IMR-90 (cell line): ENCODE measurements around the gene ENOX1. TPM values are rescaled to one million over a fixed set of nuclear protein-coding genes. Genes with fewer than 3 reads are reported as not detected.

Experiments used
- ATAC-seq: fragments of 200-7000 bp; cut with Tn5 transposase; 2 replicates; pipeline ENCODE4 v1.9.1; 2020; ENCODE audit warnings: low read depth, mild to moderate bottlenecking, moderate library complexity
- BruUV-seq: library from RNA; stranded (reverse); fragments of 400-500 nt; replicated peaks from 2 replicates; lab custom pipeline; 2021; lab: Mats Ljungman, UMichigan
- CTCF ChIA-PET: fragments of 300-600 bp; formaldehyde crosslinking; extraction: SDS; loops from one replicate; lab custom pipeline; 2021; ENCODE audit warnings: antibody characterized with exemption; lab: Yijun Ruan, JAX
- POLR2A ChIA-PET: fragments of 300-600 bp; sonication (Branson Sonifier 250); formaldehyde crosslinking; loops from one replicate; lab custom pipeline; 2022; ENCODE audit warnings: antibody characterized with exemption; ENCODE audit not compliant: unreplicated experiment; lab: Charles Lee
- DNase-seq: peaks from one replicate; pipeline ENCODE4 v3.0.0; 2013
- H2AFZ ChIP-seq: replicated peaks from 2 replicates; pipeline ENCODE3; 2013; ENCODE audit warnings: low read length, mild to moderate bottlenecking; ENCODE audit not compliant: poor library complexity
- H2AK5ac ChIP-seq: 2 replicates; pipeline ENCODE4 v1.6.1; 2013; ENCODE audit warnings: low read depth, low read length, inconsistent platforms
- H2AK9ac ChIP-seq: replicated peaks from 2 replicates; pipeline ENCODE3; 2013; ENCODE audit warnings: mild to moderate bottlenecking, low read depth, low read length, moderate library complexity; ENCODE audit not compliant: poor library complexity
- H2BK120ac ChIP-seq: 2 replicates; pipeline ENCODE4 v1.6.1; 2013; ENCODE audit warnings: low read depth, low read length, inconsistent platforms
- H2BK15ac ChIP-seq: 3 replicates; pipeline ENCODE4 v1.6.1; 2013; ENCODE audit warnings: low read depth, low read length, inconsistent platforms
- H2BK20ac ChIP-seq: 2 replicates; pipeline ENCODE4 v1.6.1; 2013; ENCODE audit warnings: low read depth, mild to moderate bottlenecking, inconsistent platforms, low read length, moderate library complexity
- H2BK5ac ChIP-seq: 2 replicates; pipeline ENCODE4 v1.6.1; 2013; ENCODE audit warnings: mild to moderate bottlenecking, low read depth, low read length, inconsistent platforms; ENCODE audit not compliant: poor library complexity, severe bottlenecking
- H3K14ac ChIP-seq: replicated peaks from 2 replicates; pipeline ENCODE4 v1.6.1; 2013; ENCODE audit warnings: low read depth, low read length, inconsistent platforms
- H3K18ac ChIP-seq: 2 replicates; pipeline ENCODE4 v1.6.1; 2013; ENCODE audit warnings: low read depth, low read length, control low read depth
- H3K23ac ChIP-seq: 2 replicates; pipeline ENCODE4 v1.6.1; 2013; ENCODE audit warnings: low read depth, low read length, inconsistent platforms
- H3K27ac ChIP-seq: 2 replicates; pipeline ENCODE4 v1.5.1; 2013; ENCODE audit warnings: mild to moderate bottlenecking, control low read depth, low read length; ENCODE audit not compliant: insufficient read depth
- H3K27me3 ChIP-seq: 2 replicates; pipeline ENCODE4 v1.6.1; 2013; ENCODE audit warnings: low read length; ENCODE audit not compliant: control insufficient read depth, insufficient read depth
- H3K36me3 ChIP-seq: 2 replicates; pipeline ENCODE4 v1.6.1; 2013; ENCODE audit warnings: low read length, mixed read lengths; ENCODE audit not compliant: control insufficient read depth, insufficient read depth
- H3K4ac ChIP-seq: 2 replicates; pipeline ENCODE4 v1.6.1; 2013; ENCODE audit warnings: low read depth, low read length, inconsistent platforms
- H3K4me1 ChIP-seq: 2 replicates; pipeline ENCODE4 v1.6.1; 2013; ENCODE audit warnings: low read length, mixed read lengths; ENCODE audit not compliant: control insufficient read depth, insufficient read depth
- H3K4me2 ChIP-seq: 2 replicates; pipeline ENCODE4 v1.6.1; 2013; ENCODE audit warnings: low read depth, mild to moderate bottlenecking, control low read depth, low read length, moderate library complexity
- H3K4me3 ChIP-seq: 2 replicates; pipeline ENCODE4 v1.5.1; 2013; ENCODE audit warnings: low read depth, mild to moderate bottlenecking, control low read depth, low read length, moderate library complexity; ENCODE audit not compliant: insufficient read depth
- H3K56ac ChIP-seq: 2 replicates; pipeline ENCODE4 v1.6.1; 2013; ENCODE audit warnings: low read length, inconsistent platforms; ENCODE audit not compliant: insufficient read depth; ENCODE audit errors: extremely low read depth
- H3K79me1 ChIP-seq, 2 experiments: 2 replicates each; pipeline ENCODE4 v1.6.1; 2013; ENCODE audit warnings: low read length in 2 of 2, inconsistent platforms in 1 of 2, low read depth in 1 of 2
- H3K9ac ChIP-seq: 2 replicates; pipeline ENCODE4 v1.6.1; 2013; ENCODE audit warnings: low read depth, low read length, control low read depth
- H3K9me1 ChIP-seq: 2 replicates; pipeline ENCODE4 v1.6.1; 2013; ENCODE audit warnings: low read length, inconsistent platforms; ENCODE audit not compliant: insufficient read depth
- H3K9me3 ChIP-seq: 2 replicates; pipeline ENCODE4 v1.6.1; 2013; ENCODE audit warnings: low read length; ENCODE audit not compliant: control insufficient read depth, insufficient read depth
- H4K20me1 ChIP-seq: 2 replicates; pipeline ENCODE4 v1.6.1; 2013; ENCODE audit warnings: low read length, inconsistent platforms; ENCODE audit not compliant: insufficient read depth
- H4K5ac ChIP-seq: 2 replicates; pipeline ENCODE4 v1.6.1; 2013; ENCODE audit warnings: mild to moderate bottlenecking, low read depth, low read length, control low read depth
- H4K8ac ChIP-seq, 2 experiments: 2 replicates each; pipeline ENCODE4 v1.6.1; 2013; ENCODE audit warnings: low read depth in 2 of 2, low read length in 2 of 2, control low read depth in 1 of 2, inconsistent platforms in 1 of 2
- H4K91ac ChIP-seq: 2 replicates; pipeline ENCODE4 v1.6.1; 2013; ENCODE audit warnings: low read depth, low read length, inconsistent platforms; ENCODE audit not compliant: insufficient read depth
- BHLHE40 ChIP-seq: fragments of 150-350 bp; IDR thresholded peaks from 2 replicates; pipeline ENCODE4 v1.6.1; 2016; ENCODE audit warnings: mild to moderate bottlenecking, low read depth, low read length
- CEBPB ChIP-seq: IDR thresholded peaks from 2 replicates; pipeline ENCODE4 v1.6.1; 2012; ENCODE audit warnings: low read depth, low read length, improper control_type of control experiment
- CHD1 ChIP-seq: IDR thresholded peaks from 2 replicates; pipeline ENCODE4 v1.6.1; 2012; ENCODE audit warnings: low read depth, low read length, improper control_type of control experiment
- ELK1 ChIP-seq: fragments of 150-350 bp; IDR thresholded peaks from 2 replicates; pipeline ENCODE4 v1.6.1; 2016; ENCODE audit warnings: low read depth, mild to moderate bottlenecking, low read length, moderate library complexity, borderline replicate concordance
- FOS ChIP-seq: fragments of 150-350 bp; IDR thresholded peaks from 2 replicates; pipeline ENCODE4 v1.6.1; 2016; ENCODE audit warnings: low read depth, low read length
- MAFK ChIP-seq: IDR thresholded peaks from 2 replicates; pipeline ENCODE4 v1.6.1; 2012; ENCODE audit warnings: low read depth, low read length, improper control_type of control experiment
- MAZ ChIP-seq: IDR thresholded peaks from 2 replicates; pipeline ENCODE4 v1.6.1; 2012; ENCODE audit warnings: low read depth, mild to moderate bottlenecking, low read length, improper control_type of control experiment, moderate library complexity, borderline replicate concordance
- MXI1 ChIP-seq: IDR thresholded peaks from 2 replicates; pipeline ENCODE4 v1.6.1; 2012; ENCODE audit warnings: low read depth, mild to moderate bottlenecking, low read length, moderate library complexity, borderline replicate concordance
- NFE2L2 ChIP-seq: fragments of 150-350 bp; IDR thresholded peaks from 2 replicates; pipeline ENCODE4 v1.6.1; 2016; ENCODE audit warnings: low read depth, mild to moderate bottlenecking, low read length
- POLR2A ChIP-seq: IDR thresholded peaks from 2 replicates; pipeline ENCODE4 v1.6.1; 2012; ENCODE audit warnings: mild to moderate bottlenecking, low read depth, low read length
- RAD21 ChIP-seq: IDR thresholded peaks from 2 replicates; pipeline ENCODE4 v1.6.1; 2012; ENCODE audit warnings: low read length, improper control_type of control experiment
- RCOR1 ChIP-seq: IDR thresholded peaks from 2 replicates; pipeline ENCODE4 v1.6.1; 2012; ENCODE audit warnings: mild to moderate bottlenecking, low read length, improper control_type of control experiment; ENCODE audit not compliant: insufficient replicate concordance
- RFX5 ChIP-seq: IDR thresholded peaks from 2 replicates; pipeline ENCODE4 v1.8.0; 2012; ENCODE audit warnings: low read depth, mild to moderate bottlenecking, low read length, moderate library complexity
- SMC3 ChIP-seq: fragments of 150-350 bp; IDR thresholded peaks from 2 replicates; pipeline ENCODE4 v1.6.1; 2016; ENCODE audit warnings: low read depth, mild to moderate bottlenecking, antibody characterized with exemption, low read length, moderate library complexity
- WGBS, 2 experiments: methylation state at CpG; one replicate each; pipeline versions ENCODE4 v1.1.5 to v1.1.7; 2013; ENCODE audit warnings: missing lambda C conversion rate in 2 of 2; ENCODE audit not compliant: insufficient read length in 1 of 2; ENCODE audit errors: extremely low coverage in 2 of 2; 5-methylcytosine and 5-hydroxymethylcytosine counted together
- dilution Hi-C: fragments of 300-500 bp; cut with HindIII; formaldehyde crosslinking; loops from one replicate; pipeline ENCODE4 v1.14.3; 2018; ENCODE audit warnings: low sequenced_read_pairs; ENCODE audit not compliant: unreplicated experiment
- in situ Hi-C: fragments of 300-500 bp; cut with MboI; formaldehyde crosslinking; loops from 3 replicates; pipeline ENCODE4 v1.14.3; 2019; ENCODE audit warnings: low sequenced_read_pairs, inconsistent platforms, mixed read lengths
- intact Hi-C: fragments of 100-400 bp; cut with micrococcal nuclease; formaldehyde crosslinking; loops from 2 replicates; pipeline ENCODE4 v1.10.0; 2022
- polyA plus RNA-seq, 3 experiments: library from polyadenylated mRNA; depleted of rRNA; stranded (reverse); fragments of >200 nt; gene quantifications; 2 replicates each; pipeline ENCODE4 v1.2.3, GENCODE V29; 2012; ENCODE audit warnings: low replicate concordance in 1 of 3
- total RNA-seq: library from RNA; depleted of rRNA; stranded (reverse); fragments of >200 nt; gene quantifications from 2 replicates; pipeline ENCODE4 v1.2.3, GENCODE V29; 2012
- TF ChIP-seq, protein P1 (sequence below): conservative IDR thresholded peaks from 2 replicates; pipeline ENCODE4 v1.5.1; 2012; ENCODE audit warnings: mild to moderate bottlenecking, low read depth, low read length, improper control_type of control experiment
- TF ChIP-seq, protein P2 (sequence below): fragments of 150-350 bp; IDR thresholded peaks from 2 replicates; pipeline ENCODE4 v1.6.1; 2017; ENCODE audit warnings: mild to moderate bottlenecking, antibody characterized with exemption, low read length, low read depth

The ENOX1 gene
- total and polyA plus RNA-seq, 2 of the 4 experiments (the other 2 are of a cell fraction): 0.99 to 1.3 TPM

GRCh38 chr13:43763143-43763759, 23.5 kb downstream of the ENOX1 start:
- Histone ChIP-seq H3K9me3 (no peaks in the 10 kb centered on the region), H3K18ac (no peak overlapping the region), H3K56ac (no peak overlapping the region), H3K27ac (no peak overlapping the region), H2AFZ (no peak overlapping the region), H3K9me1 (no peaks in the 10 kb centered on the region), H2AK9ac (no peak overlapping the region), H3K27me3 (peaks cover 1% of the 10 kb centered on the region; the same call in 1 of the 2 replicates), H4K91ac (no peak overlapping the region), H3K4me2 (no peak overlapping the region), H3K23ac (no peak overlapping the region), H4K8ac (no peak overlapping the region), H3K4me3 (no peak overlapping the region), H2BK5ac (no peak overlapping the region), H3K9ac (no peak overlapping the region), H3K36me3 (no peaks in the 10 kb centered on the region), H3K79me1 (no peaks in the 10 kb centered on the region), H3K14ac (no peak overlapping the region), H3K4ac (no peak overlapping the region), H2AK5ac (no peak overlapping the region), H2BK120ac (no peak overlapping the region), H4K20me1 (no peaks in the 10 kb centered on the region), H3K4me1 (no peaks in the 10 kb centered on the region), H4K5ac (no peak overlapping the region), H2BK20ac (no peak overlapping the region), H2BK15ac (no peak overlapping the region)
- DNase-seq (no peak), ATAC-seq (no peak)
- BruUV-seq: no TSS peak
- ChIA-PET POLR2A (no interaction called here), CTCF (no interaction called here)
- WGBS, 2 experiments: 74% methylated on average over 5 of the region's 6 CpGs; no CpG with 5 or more reads in 1 of the 2 experiments
- in situ Hi-C loops: no loop called here
- dilution Hi-C loops: no loop called here
- intact Hi-C loops: no loop called here
- TF ChIP-seq FOS (no peak), BHLHE40 (no peak), CHD1 (no peak), MAZ (no peak), CEBPB (no peak), RAD21 (no peak), NFE2L2 (no peak), MAFK (no peak), RFX5 (no peak), POLR2A (no peak), ELK1 (no peak), MXI1 (no peak), SMC3 (no peak), RCOR1 (no peak)
- TF ChIP-seq, protein P1, sequence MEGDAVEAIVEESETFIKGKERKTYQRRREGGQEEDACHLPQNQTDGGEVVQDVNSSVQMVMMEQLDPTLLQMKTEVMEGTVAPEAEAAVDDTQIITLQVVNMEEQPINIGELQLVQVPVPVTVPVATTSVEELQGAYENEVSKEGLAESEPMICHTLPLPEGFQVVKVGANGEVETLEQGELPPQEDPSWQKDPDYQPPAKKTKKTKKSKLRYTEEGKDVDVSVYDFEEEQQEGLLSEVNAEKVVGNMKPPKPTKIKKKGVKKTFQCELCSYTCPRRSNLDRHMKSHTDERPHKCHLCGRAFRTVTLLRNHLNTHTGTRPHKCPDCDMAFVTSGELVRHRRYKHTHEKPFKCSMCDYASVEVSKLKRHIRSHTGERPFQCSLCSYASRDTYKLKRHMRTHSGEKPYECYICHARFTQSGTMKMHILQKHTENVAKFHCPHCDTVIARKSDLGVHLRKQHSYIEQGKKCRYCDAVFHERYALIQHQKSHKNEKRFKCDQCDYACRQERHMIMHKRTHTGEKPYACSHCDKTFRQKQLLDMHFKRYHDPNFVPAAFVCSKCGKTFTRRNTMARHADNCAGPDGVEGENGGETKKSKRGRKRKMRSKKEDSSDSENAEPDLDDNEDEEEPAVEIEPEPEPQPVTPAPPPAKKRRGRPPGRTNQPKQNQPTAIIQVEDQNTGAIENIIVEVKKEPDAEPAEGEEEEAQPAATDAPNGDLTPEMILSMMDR: no peak
- TF ChIP-seq, protein P2, sequence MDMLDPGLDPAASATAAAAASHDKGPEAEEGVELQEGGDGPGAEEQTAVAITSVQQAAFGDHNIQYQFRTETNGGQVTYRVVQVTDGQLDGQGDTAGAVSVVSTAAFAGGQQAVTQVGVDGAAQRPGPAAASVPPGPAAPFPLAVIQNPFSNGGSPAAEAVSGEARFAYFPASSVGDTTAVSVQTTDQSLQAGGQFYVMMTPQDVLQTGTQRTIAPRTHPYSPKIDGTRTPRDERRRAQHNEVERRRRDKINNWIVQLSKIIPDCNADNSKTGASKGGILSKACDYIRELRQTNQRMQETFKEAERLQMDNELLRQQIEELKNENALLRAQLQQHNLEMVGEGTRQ: no peak
